DND-41 (cell line): ENCODE measurements around the gene CNKSR2.

Experiments
- CTCF ChIP-seq: IDR thresholded peaks from 2 replicates; pipeline ENCODE4 v1.5.1; 2012; ENCODE audit warnings: borderline replicate concordance, low read length, moderate library complexity, mild to moderate bottlenecking; ENCODE audit not compliant: poor library complexity, severe bottlenecking; ENCODE audit errors: extremely low read depth
- EZH2 ChIP-seq: IDR thresholded peaks from 3 replicates; pipeline ENCODE4 v1.6.1; 2012; ENCODE audit warnings: borderline replicate concordance, low read depth, mild to moderate bottlenecking, moderate library complexity, low read length, inconsistent platforms; ENCODE audit not compliant: severe bottlenecking

DNA sequence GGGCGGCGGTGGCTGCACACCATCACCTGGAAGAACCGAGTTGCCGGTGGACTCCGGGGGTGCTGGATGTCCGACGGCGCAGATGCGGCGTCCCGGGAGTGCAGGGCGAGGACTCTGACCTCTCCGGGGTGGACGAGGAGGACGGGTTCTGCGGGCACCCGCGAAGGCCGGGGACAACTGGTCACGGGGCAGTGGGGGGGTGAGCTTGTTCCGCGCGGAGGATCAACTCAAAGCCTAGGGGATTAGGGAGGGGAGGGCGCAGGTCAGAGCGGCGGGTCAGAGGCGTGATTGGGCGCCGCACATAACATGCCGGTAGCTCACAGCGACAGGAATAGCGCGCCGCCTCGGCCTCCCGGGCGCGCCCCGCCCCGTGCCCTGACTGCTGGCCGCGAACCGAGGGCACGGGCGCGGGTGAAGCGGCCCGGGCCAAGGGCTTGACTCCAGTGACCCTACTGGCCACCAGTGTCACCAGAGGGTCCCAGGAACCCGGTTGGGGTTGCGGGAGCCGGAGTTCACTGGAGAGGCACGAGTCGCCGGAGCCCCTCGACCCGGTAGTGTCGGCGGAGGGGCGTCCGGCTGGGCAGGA lies 284.0 kb downstream of the CNKSR2 start, which contains the start of gene KLHL34:
- TF ChIP-seq CTCF (no peak), EZH2 (no peak)
